PC-9 (cell line): Measurements from ENCODE around the gene KLHL8. TPM values are rescaled to one million over a fixed set of nuclear protein-coding genes. Genes with fewer than 3 reads are reported as not detected.

Experiments
- BruUV-seq: library from RNA; stranded (reverse); fragments of 400-500 nt; replicated peaks from 2 replicates; lab custom pipeline; 2021; lab: Mats Ljungman, UMichigan
- CTCF ChIA-PET: fragments of 300-600 bp; sonication (Branson Sonifier 250); formaldehyde crosslinking; loops from one replicate; lab custom pipeline; 2022; ENCODE audit warnings: antibody characterized with exemption; lab: Charles Lee
- POLR2A ChIA-PET: fragments of 300-600 bp; sonication (Branson Sonifier 250); formaldehyde crosslinking; loops from one replicate; lab custom pipeline; 2022; ENCODE audit warnings: antibody characterized with exemption; ENCODE audit not compliant: unreplicated experiment; lab: Charles Lee
- DNase-seq, 2 experiments: peaks; one replicate each; pipeline versions ENCODE4 v3.0.0 to v3.0.0-alpha.2; 2015 to 2022; ENCODE audit warnings: mixed read lengths in 1 of 2
- H2AFZ ChIP-seq: fragments of 200-600 bp; sonication (generic); 2 replicates; pipeline ENCODE4 v1.8.1; 2017; ENCODE audit warnings: antibody characterized with exemption
- H3F3A ChIP-seq: fragments of 200-600 bp; sonication (generic); 2 replicates; pipeline ENCODE4 v1.8.1; 2017; ENCODE audit warnings: antibody characterized with exemption, mild to moderate bottlenecking, low read depth; ENCODE audit not compliant: insufficient read depth
- H3K27ac ChIP-seq: fragments of 200-600 bp; sonication (generic); 2 replicates; pipeline ENCODE4 v1.6.1; 2016; ENCODE audit warnings: mixed run types
- H3K27me3 ChIP-seq: fragments of 200-600 bp; sonication (generic); 2 replicates; pipeline ENCODE4 v1.6.1; 2016; ENCODE audit warnings: low read depth, mixed run types; ENCODE audit not compliant: insufficient read depth
- H3K36me3 ChIP-seq: fragments of 200-600 bp; sonication (generic); 2 replicates; pipeline ENCODE4 v1.6.1; 2016; ENCODE audit warnings: low read depth, mixed run types
- H3K4me1 ChIP-seq: fragments of 200-600 bp; sonication (generic); replicated peaks from 2 replicates; pipeline ENCODE4 v1.6.1; 2016; ENCODE audit warnings: mixed run types; ENCODE audit not compliant: insufficient read depth
- H3K4me2 ChIP-seq: fragments of 200-600 bp; sonication (generic); 2 replicates; pipeline ENCODE4 v1.6.1; 2017; ENCODE audit warnings: mixed run types
- H3K4me3 ChIP-seq: fragments of 200-600 bp; sonication (generic); 2 replicates; pipeline ENCODE4 v1.6.1; 2016; ENCODE audit warnings: mixed run types
- H3K79me2 ChIP-seq: fragments of 200-600 bp; sonication (generic); 2 replicates; pipeline ENCODE4 v1.6.1; 2017; ENCODE audit warnings: low read depth, mixed run types
- H3K9me2 ChIP-seq: fragments of 200-600 bp; sonication (generic); 2 replicates; pipeline ENCODE4 v1.8.1; 2017; ENCODE audit warnings: mild to moderate bottlenecking; ENCODE audit not compliant: insufficient read depth
- H3K9me3 ChIP-seq: fragments of 200-600 bp; sonication (generic); 2 replicates; pipeline ENCODE4 v1.8.1; 2016; ENCODE audit warnings: low read depth; ENCODE audit not compliant: insufficient read depth
- H4K20me1 ChIP-seq: fragments of 200-600 bp; sonication (generic); 2 replicates; pipeline ENCODE4 v1.8.1; 2017; ENCODE audit not compliant: insufficient read depth
- CTCF ChIP-seq: fragments of 200-600 bp; sonication (generic); conservative IDR thresholded peaks from 2 replicates; pipeline ENCODE4 v1.6.1; 2017; ENCODE audit warnings: mixed run types, antibody characterized with exemption, mild to moderate bottlenecking, moderate library complexity
- EZH2 ChIP-seq: fragments of 200-600 bp; sonication (generic); IDR thresholded peaks from 2 replicates; pipeline ENCODE4 v1.8.0; 2017; ENCODE audit warnings: antibody characterized with exemption, low read depth
- intact Hi-C: fragments of 100-400 bp; cut with micrococcal nuclease; formaldehyde crosslinking; loops from one replicate; pipeline ENCODE4 v1.10.0; 2022; ENCODE audit not compliant: unreplicated experiment
- total RNA-seq: library from RNA; stranded (reverse); gene quantifications from 2 replicates; pipeline ENCODE4 v1.2.3, GENCODE V29; 2021

KLHL8 gene
- total RNA-seq, 1 experiment from 2014 or later = 8.5 TPM

GRCh38 chr4:87216469-87216868, 3.9 kb downstream of the KLHL8 start:
- Histone ChIP-seq H2AFZ (no peak overlapping the region), H4K20me1 (no peaks in the 10 kb centered on the region), H3K79me2 (peaks cover 20% of the 10 kb centered on the region), H3K4me3 (no peak overlapping the region), H3K36me3 (no peaks in the 10 kb centered on the region), H3K27me3 (no peaks in the 10 kb centered on the region), H3K27ac (no peak overlapping the region), H3K4me2 (no peak overlapping the region), H3K9me2 (no peaks in the 10 kb centered on the region), H3K9me3 (no peaks in the 10 kb centered on the region), H3K4me1 (peaks cover 7% of the 10 kb centered on the region), H3F3A (peaks cover 4% of the 10 kb centered on the region; the same call in 1 of the 2 replicates)
- ChIA-PET CTCF (no interaction called here), POLR2A (interaction anchor here (0.6 kb wide), 2 partner anchors 271 to 1184 kb away, joined by 4 to 11 read pairs; no protein-coding TSS in a partner anchor)
- TF ChIP-seq EZH2 = no peak
- BruUV-seq = no TSS peak
- intact Hi-C loops = no loop called here
- no peak for DNase-seq

GRCh38 chr4:87213421-87214075, 6.9 kb downstream of the KLHL8 start:
- H3K79me2 ChIP-seq = peaks cover 10% of the 10 kb centered on the region; the same call in 1 of the 2 replicates
- H3K27me3 ChIP-seq = no peaks in the 10 kb centered on the region
- H4K20me1 ChIP-seq = no peaks in the 10 kb centered on the region
- DNase-seq = no peak
- POLR2A ChIA-PET = interaction anchor here (0.7 kb wide), 1 partner anchor 207 kb away, joined by 5 read pairs; no protein-coding TSS in a partner anchor
- no peaks in the 10 kb centered on the region for H3K4me1 ChIP-seq
- CTCF ChIA-PET = no interaction called here
- no peaks in the 10 kb centered on the region for H3K36me3 ChIP-seq
- no peak for TF ChIP-seq CTCF
- no peak for TF ChIP-seq EZH2
- BruUV-seq = no TSS peak
- no peak overlapping the region for H3K27ac ChIP-seq
- no peak overlapping the region for H3K4me3 ChIP-seq
- H3F3A ChIP-seq = no peaks in the 10 kb centered on the region
- H2AFZ ChIP-seq = no peak overlapping the region
- H3K9me3 ChIP-seq = no peaks in the 10 kb centered on the region
- no peak overlapping the region for H3K4me2 ChIP-seq
- H3K9me2 ChIP-seq = no peaks in the 10 kb centered on the region
- intact Hi-C loops = no loop called here

- H4K20me1 ChIP-seq = no peaks in the 10 kb centered on the region
- intact Hi-C loops = no loop called here
- TF ChIP-seq CTCF (no peak), EZH2 (no peak)
- ChIA-PET CTCF (no interaction called here), POLR2A (no interaction called here)
- H3K9me2 ChIP-seq = no peaks in the 10 kb centered on the region
- H3K27ac ChIP-seq = no peak overlapping the region
- no peak overlapping the region for H3K4me2 ChIP-seq
- no peak overlapping the region for H2AFZ ChIP-seq
- no peaks in the 10 kb centered on the region for H3F3A ChIP-seq
- no peaks in the 10 kb centered on the region for H3K36me3 ChIP-seq
- H3K27me3 ChIP-seq = no peaks in the 10 kb centered on the region
- H3K79me2 ChIP-seq = 0 out of 2 replicates have a peak, but pooled peaks cover 3% of the 10 kb centered on the region
- no TSS peak for BruUV-seq
- H3K9me3 ChIP-seq = no peaks in the 10 kb centered on the region
- no peak overlapping the region for H3K4me3 ChIP-seq
- no peak for DNase-seq
- H3K4me1 ChIP-seq = no peaks in the 10 kb centered on the region
Observed at GRCh38 chr4:87211249-87211952, 9.0 kb downstream of the KLHL8 start.
